ENCODE measurements around the gene CERT1.

- TF ChIP-seq EP300 (IDR thresholded peaks at IDR 0.05) (no peak), POLR2A (IDR thresholded peaks at IDR 0.05) (no peak), POLR2AphosphoS5 (IDR thresholded peaks at IDR 0.05) (no peak)
- TF ChIP-seq, protein P1, sequence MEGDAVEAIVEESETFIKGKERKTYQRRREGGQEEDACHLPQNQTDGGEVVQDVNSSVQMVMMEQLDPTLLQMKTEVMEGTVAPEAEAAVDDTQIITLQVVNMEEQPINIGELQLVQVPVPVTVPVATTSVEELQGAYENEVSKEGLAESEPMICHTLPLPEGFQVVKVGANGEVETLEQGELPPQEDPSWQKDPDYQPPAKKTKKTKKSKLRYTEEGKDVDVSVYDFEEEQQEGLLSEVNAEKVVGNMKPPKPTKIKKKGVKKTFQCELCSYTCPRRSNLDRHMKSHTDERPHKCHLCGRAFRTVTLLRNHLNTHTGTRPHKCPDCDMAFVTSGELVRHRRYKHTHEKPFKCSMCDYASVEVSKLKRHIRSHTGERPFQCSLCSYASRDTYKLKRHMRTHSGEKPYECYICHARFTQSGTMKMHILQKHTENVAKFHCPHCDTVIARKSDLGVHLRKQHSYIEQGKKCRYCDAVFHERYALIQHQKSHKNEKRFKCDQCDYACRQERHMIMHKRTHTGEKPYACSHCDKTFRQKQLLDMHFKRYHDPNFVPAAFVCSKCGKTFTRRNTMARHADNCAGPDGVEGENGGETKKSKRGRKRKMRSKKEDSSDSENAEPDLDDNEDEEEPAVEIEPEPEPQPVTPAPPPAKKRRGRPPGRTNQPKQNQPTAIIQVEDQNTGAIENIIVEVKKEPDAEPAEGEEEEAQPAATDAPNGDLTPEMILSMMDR (IDR thresholded peaks at IDR 0.05): no peak
These were observed 41.9 kb upstream of the CERT1 start for GRCh38 chr5:75553358-75553757.
